SK-N-SH treated with all-trans-retinoic acid at 6 μM for 48 hours (cell line): ENCODE measurements around the gene PCDHGA1.
A peak's percentile ranks its signal among the peaks of the same experiment; 100 is the strongest.

Experiments used
- ATAC-seq: fragments of 200-7000 bp; cut with Tn5 transposase; 3 replicates; pipeline ENCODE4 v1.9.1; 2020; ENCODE audit warnings: mild to moderate bottlenecking, moderate library complexity
- ARNTL ChIP-seq: fragments of 450-650 bp; formaldehyde crosslinking; IDR thresholded peaks from 2 replicates; pipeline ENCODE4 v1.5.0; 2020; ENCODE audit warnings: low read depth, mild to moderate bottlenecking, moderate library complexity, borderline replicate concordance
- BACH2 ChIP-seq: fragments of 250-450 bp; sonication (Bioruptor Pico); IDR thresholded peaks from 2 replicates; pipeline ENCODE4 v1.9.0; 2021; ENCODE audit warnings: mild to moderate bottlenecking, borderline replicate concordance
- CSDC2 ChIP-seq: fragments of 250-450 bp; sonication (Bioruptor Pico); IDR thresholded peaks from 2 replicates; pipeline ENCODE4 v1.5.0; 2020; ENCODE audit warnings: mild to moderate bottlenecking, moderate library complexity
- ESRRG ChIP-seq: fragments of 250-450 bp; sonication (Bioruptor Pico); IDR thresholded peaks from 2 replicates; pipeline ENCODE4 v1.6.1; 2021; ENCODE audit warnings: mild to moderate bottlenecking
- GLIS3 ChIP-seq: fragments of 250-450 bp; sonication (Bioruptor Pico); IDR thresholded peaks from 2 replicates; pipeline ENCODE4 v1.5.0; 2020; ENCODE audit warnings: mild to moderate bottlenecking, moderate library complexity
- ISL1 ChIP-seq: fragments of 250-450 bp; sonication (Bioruptor Pico); IDR thresholded peaks from 2 replicates; pipeline ENCODE4 v2.1.2; 2022; ENCODE audit warnings: mild to moderate bottlenecking, moderate library complexity
- OSR1 ChIP-seq: fragments of 250-450 bp; sonication (Bioruptor Pico); IDR thresholded peaks from 2 replicates; pipeline ENCODE4 v1.8.0; 2022; ENCODE audit warnings: moderate library complexity, mild to moderate bottlenecking, inconsistent platforms
- PPARA ChIP-seq: fragments of 250-450 bp; sonication (Bioruptor Pico); IDR thresholded peaks from 2 replicates; pipeline ENCODE4 v1.5.0; 2020; ENCODE audit warnings: mild to moderate bottlenecking, borderline replicate concordance
- RARB ChIP-seq: fragments of 250-450 bp; sonication (Bioruptor Pico); IDR thresholded peaks from 2 replicates; pipeline ENCODE4 v1.8.0; 2021; ENCODE audit warnings: mild to moderate bottlenecking, moderate library complexity
- SNAI2 ChIP-seq: fragments of 250-450 bp; sonication (Bioruptor Pico); IDR thresholded peaks from 2 replicates; pipeline ENCODE4 v1.5.0; 2020; ENCODE audit warnings: mild to moderate bottlenecking, moderate library complexity
- TCF4 ChIP-seq: fragments of 250-450 bp; sonication (Bioruptor Pico); IDR thresholded peaks from 2 replicates; pipeline ENCODE4 v1.8.0; 2021; ENCODE audit warnings: mild to moderate bottlenecking, moderate library complexity, borderline replicate concordance
- TOX ChIP-seq: fragments of 250-450 bp; sonication (Bioruptor Pico); IDR thresholded peaks from 2 replicates; pipeline ENCODE4 v1.8.0; 2021; ENCODE audit warnings: mild to moderate bottlenecking, moderate library complexity, borderline replicate concordance
- ZC3H10 ChIP-seq: fragments of 250-450 bp; sonication (Bioruptor Pico); IDR thresholded peaks from 2 replicates; pipeline ENCODE4 v1.5.1; 2021; ENCODE audit warnings: mild to moderate bottlenecking, moderate library complexity
- ZFP3 ChIP-seq: fragments of 250-450 bp; sonication (Bioruptor Pico); IDR thresholded peaks from 2 replicates; pipeline ENCODE4 v1.5.0; 2020; ENCODE audit warnings: mild to moderate bottlenecking, moderate library complexity
- ZFP30 ChIP-seq: fragments of 450-650 bp; formaldehyde crosslinking; IDR thresholded peaks from 2 replicates; pipeline ENCODE4 v1.5.0; 2022; ENCODE audit warnings: mild to moderate bottlenecking, moderate library complexity
- ZNF565 ChIP-seq: fragments of 450-650 bp; formaldehyde crosslinking; conservative IDR thresholded peaks from 2 replicates; pipeline ENCODE4 v1.5.0; 2020; ENCODE audit warnings: low read depth, mild to moderate bottlenecking, moderate library complexity
- ZNF70 ChIP-seq: fragments of 450-650 bp; formaldehyde crosslinking; IDR thresholded peaks from 2 replicates; pipeline ENCODE4 v1.5.0; 2020; ENCODE audit warnings: mild to moderate bottlenecking, moderate library complexity
- ZNF8 ChIP-seq: fragments of 450-650 bp; formaldehyde crosslinking; IDR thresholded peaks from 2 replicates; pipeline ENCODE4 v1.5.0; 2020; ENCODE audit warnings: mild to moderate bottlenecking, moderate library complexity
- TF ChIP-seq, protein P1 (sequence below): fragments of 250-450 bp; sonication (Bioruptor Pico); IDR thresholded peaks from 2 replicates; pipeline ENCODE4 v1.5.0; 2020; ENCODE audit warnings: mild to moderate bottlenecking, moderate library complexity
- TF ChIP-seq, protein P2 (sequence below): fragments of 250-450 bp; sonication (Bioruptor Pico); IDR thresholded peaks from 2 replicates; pipeline ENCODE4 v1.5.1; 2021; ENCODE audit warnings: mild to moderate bottlenecking, moderate library complexity
- TF ChIP-seq, protein P3 (sequence below): fragments of 250-450 bp; sonication (Bioruptor Pico); IDR thresholded peaks from 2 replicates; pipeline ENCODE4 v1.8.0; 2021; ENCODE audit warnings: low read depth, mild to moderate bottlenecking, moderate library complexity, borderline replicate concordance
- TF ChIP-seq, protein P4 (sequence below): fragments of 250-450 bp; sonication (Bioruptor Pico); IDR thresholded peaks from 2 replicates; pipeline ENCODE4 v1.5.1; 2020; ENCODE audit warnings: low read depth, mild to moderate bottlenecking, moderate library complexity

Gene PCDHGA1

DNA sequence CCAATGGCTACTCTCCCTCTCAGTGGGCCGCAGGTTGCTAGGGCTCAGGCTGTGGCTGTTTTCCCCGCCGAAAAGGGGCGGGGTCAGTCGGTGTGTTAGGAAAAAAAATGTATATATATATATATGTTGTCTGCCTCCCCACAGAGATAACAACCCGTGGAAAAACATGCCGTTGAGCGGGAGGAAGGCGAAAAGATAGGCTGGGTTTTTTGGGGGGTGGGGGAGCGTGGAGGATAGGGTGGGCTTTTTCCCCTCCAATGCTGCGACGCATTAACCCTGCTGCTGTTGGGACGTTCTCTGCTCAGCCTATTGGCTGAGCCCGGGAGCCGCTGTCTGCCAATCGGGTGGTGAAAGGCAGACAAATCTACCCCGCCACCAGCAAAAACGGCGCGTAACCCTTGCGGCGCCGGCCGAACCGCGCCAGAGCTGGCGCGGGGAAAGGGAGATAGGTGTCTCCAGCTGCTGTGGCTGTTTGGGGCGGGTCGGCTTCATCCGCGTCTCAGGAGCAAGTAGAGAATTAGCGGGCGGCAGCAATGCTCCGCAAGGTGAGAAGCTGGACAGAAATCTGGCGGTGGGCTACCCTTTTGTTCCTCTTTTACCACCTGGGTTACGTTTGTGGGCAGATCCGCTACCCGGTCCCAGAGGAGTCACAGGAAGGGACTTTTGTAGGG is 154.5 kb downstream of the PCDHGA1 start, which contains the start of gene PCDHGC4:
TSS of gene PCDHGC4 (plus strand) at position 390 of the 671 bp plus-strand sequence. CDS start at position 534, 144 bp downstream.
- no peak for TF ChIP-seq ZC3H10 (CRISPR knock-in tag)
- TF ChIP-seq TOX (CRISPR knock-in tag), result no peak
- TF ChIP-seq, protein P1, sequence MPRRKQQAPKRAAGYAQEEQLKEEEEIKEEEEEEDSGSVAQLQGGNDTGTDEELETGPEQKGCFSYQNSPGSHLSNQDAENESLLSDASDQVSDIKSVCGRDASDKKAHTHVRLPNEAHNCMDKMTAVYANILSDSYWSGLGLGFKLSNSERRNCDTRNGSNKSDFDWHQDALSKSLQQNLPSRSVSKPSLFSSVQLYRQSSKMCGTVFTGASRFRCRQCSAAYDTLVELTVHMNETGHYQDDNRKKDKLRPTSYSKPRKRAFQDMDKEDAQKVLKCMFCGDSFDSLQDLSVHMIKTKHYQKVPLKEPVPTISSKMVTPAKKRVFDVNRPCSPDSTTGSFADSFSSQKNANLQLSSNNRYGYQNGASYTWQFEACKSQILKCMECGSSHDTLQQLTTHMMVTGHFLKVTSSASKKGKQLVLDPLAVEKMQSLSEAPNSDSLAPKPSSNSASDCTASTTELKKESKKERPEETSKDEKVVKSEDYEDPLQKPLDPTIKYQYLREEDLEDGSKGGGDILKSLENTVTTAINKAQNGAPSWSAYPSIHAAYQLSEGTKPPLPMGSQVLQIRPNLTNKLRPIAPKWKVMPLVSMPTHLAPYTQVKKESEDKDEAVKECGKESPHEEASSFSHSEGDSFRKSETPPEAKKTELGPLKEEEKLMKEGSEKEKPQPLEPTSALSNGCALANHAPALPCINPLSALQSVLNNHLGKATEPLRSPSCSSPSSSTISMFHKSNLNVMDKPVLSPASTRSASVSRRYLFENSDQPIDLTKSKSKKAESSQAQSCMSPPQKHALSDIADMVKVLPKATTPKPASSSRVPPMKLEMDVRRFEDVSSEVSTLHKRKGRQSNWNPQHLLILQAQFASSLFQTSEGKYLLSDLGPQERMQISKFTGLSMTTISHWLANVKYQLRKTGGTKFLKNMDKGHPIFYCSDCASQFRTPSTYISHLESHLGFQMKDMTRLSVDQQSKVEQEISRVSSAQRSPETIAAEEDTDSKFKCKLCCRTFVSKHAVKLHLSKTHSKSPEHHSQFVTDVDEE (CRISPR knock-in tag), result no peak
- no peak for TF ChIP-seq ZFP30
- TF ChIP-seq ESRRG (CRISPR knock-in tag), result no peak
- TF ChIP-seq ZNF565 (CRISPR knock-in tag), result no peak
- TF ChIP-seq, protein P2, sequence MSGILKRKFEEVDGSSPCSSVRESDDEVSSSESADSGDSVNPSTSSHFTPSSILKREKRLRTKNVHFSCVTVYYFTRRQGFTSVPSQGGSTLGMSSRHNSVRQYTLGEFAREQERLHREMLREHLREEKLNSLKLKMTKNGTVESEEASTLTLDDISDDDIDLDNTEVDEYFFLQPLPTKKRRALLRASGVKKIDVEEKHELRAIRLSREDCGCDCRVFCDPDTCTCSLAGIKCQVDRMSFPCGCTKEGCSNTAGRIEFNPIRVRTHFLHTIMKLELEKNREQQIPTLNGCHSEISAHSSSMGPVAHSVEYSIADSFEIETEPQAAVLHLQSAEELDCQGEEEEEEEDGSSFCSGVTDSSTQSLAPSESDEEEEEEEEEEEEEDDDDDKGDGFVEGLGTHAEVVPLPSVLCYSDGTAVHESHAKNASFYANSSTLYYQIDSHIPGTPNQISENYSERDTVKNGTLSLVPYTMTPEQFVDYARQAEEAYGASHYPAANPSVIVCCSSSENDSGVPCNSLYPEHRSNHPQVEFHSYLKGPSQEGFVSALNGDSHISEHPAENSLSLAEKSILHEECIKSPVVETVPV (CRISPR knock-in tag), result no peak
- TF ChIP-seq, protein P3, sequence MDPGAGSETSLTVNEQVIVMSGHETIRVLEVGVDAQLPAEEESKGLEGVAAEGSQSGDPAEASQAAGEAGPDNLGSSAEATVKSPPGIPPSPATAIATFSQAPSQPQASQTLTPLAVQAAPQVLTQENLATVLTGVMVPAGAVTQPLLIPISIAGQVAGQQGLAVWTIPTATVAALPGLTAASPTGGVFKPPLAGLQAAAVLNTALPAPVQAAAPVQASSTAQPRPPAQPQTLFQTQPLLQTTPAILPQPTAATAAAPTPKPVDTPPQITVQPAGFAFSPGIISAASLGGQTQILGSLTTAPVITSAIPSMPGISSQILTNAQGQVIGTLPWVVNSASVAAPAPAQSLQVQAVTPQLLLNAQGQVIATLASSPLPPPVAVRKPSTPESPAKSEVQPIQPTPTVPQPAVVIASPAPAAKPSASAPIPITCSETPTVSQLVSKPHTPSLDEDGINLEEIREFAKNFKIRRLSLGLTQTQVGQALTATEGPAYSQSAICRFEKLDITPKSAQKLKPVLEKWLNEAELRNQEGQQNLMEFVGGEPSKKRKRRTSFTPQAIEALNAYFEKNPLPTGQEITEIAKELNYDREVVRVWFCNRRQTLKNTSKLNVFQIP (CRISPR knock-in tag), result no peak
- TF ChIP-seq PPARA, result no peak
- TF ChIP-seq TCF4, result no peak
- TF ChIP-seq ZFP3, result no peak
- no peak for TF ChIP-seq SNAI2 (CRISPR knock-in tag)
- TF ChIP-seq ARNTL (CRISPR knock-in tag), result no peak
- no peak for TF ChIP-seq BACH2 (CRISPR knock-in tag)
- no peak for TF ChIP-seq OSR1 (CRISPR knock-in tag)
- no peak for TF ChIP-seq ZNF70 (CRISPR knock-in tag)
- no peak for TF ChIP-seq ISL1 (CRISPR knock-in tag)
- no peak for TF ChIP-seq CSDC2
- peak; percentile 23; the same call in 1 of the 3 replicates for ATAC-seq

DNA sequence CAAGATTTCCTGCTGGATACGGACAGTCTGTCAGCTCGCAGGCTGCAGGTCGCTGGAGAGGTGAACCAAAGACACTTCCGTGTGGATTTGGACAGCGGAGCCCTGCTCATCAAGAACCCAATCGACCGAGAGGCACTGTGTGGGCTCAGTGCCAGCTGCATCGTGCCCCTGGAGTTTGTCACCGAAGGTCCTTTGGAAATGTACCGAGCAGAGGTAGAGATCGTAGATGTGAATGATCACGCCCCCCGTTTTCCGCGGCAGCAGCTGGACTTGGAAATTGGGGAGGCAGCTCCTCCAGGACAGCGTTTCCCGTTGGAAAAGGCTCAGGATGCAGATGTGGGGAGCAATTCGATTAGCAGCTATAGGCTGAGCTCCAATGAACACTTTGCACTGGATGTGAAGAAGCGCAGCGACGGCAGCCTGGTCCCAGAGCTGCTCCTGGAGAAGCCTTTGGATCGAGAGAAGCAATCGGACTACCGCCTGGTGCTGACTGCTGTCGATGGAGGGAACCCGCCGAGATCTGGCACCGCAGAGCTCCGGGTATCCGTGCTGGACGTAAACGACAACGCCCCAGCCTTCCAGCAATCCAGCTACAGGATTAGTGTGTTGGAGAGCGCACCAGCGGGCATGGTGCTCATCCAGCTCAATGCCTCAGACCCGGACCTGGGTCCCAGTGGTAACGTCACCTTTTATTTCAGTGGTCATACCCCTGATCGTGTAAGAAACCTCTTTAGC is 155.2 kb downstream of the PCDHGA1 start:
- no peak for TF ChIP-seq RARB (CRISPR knock-in tag)
- TF ChIP-seq, protein P4, sequence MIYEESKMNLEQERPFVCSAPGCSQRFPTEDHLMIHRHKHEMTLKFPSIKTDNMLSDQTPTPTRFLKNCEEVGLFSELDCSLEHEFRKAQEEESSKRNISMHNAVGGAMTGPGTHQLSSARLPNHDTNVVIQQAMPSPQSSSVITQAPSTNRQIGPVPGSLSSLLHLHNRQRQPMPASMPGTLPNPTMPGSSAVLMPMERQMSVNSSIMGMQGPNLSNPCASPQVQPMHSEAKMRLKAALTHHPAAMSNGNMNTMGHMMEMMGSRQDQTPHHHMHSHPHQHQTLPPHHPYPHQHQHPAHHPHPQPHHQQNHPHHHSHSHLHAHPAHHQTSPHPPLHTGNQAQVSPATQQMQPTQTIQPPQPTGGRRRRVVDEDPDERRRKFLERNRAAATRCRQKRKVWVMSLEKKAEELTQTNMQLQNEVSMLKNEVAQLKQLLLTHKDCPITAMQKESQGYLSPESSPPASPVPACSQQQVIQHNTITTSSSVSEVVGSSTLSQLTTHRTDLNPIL (CRISPR knock-in tag), result no peak
- TF ChIP-seq CSDC2, result no peak
- no peak for TF ChIP-seq GLIS3 (CRISPR knock-in tag)
- TF ChIP-seq, protein P2 (CRISPR knock-in tag), result no peak
- TF ChIP-seq SNAI2 (CRISPR knock-in tag), result no peak
- TF ChIP-seq ESRRG (CRISPR knock-in tag), result no peak
- TF ChIP-seq TOX (CRISPR knock-in tag), result no peak
- no peak for TF ChIP-seq ZNF8 (CRISPR knock-in tag)
- no peak for TF ChIP-seq ZFP30
- TF ChIP-seq, protein P3 (CRISPR knock-in tag), result no peak
- no peak for ATAC-seq
